Endothelial cell of umbilical vein (primary cell): Measurements from ENCODE around the gene STAC2. TPM values are rescaled to one million over a fixed set of nuclear protein-coding genes. Genes with fewer than 3 reads are reported as not detected.

Experiments
- BruUV-seq: library from RNA; stranded (reverse); fragments of 400-500 nt; replicated peaks from 2 replicates; lab custom pipeline; 2021; lab: Mats Ljungman, UMichigan
- CTCF ChIA-PET: fragments of 300-600, 350-600 bp; sonication (Branson Sonifier 250); formaldehyde crosslinking; loops from one replicate; lab custom pipeline; 2021; ENCODE audit warnings: antibody characterized with exemption, inconsistent platforms; lab: Charles Lee
- POLR2A ChIA-PET: fragments of 300-600, 350-600 bp; sonication (Branson Sonifier 250); formaldehyde crosslinking; loops from one replicate; lab custom pipeline; 2021; ENCODE audit warnings: antibody characterized with exemption, inconsistent platforms; lab: Charles Lee
- DNase-seq: peaks from one replicate; pipeline ENCODE4 v3.0.0-alpha.2; 2011; ENCODE audit warnings: low read depth, low spot score
- FAIRE-seq: peaks from 2 replicates; lab custom pipeline; 2011; peaks lifted over from hg19 to GRCh38; lab: Jason Lieb, UNC
- H2AFZ ChIP-seq: 2 replicates; pipeline ENCODE4 v1.6.0; 2012; ENCODE audit warnings: low read depth, low read length, control low read depth, inconsistent platforms
- H3K27ac ChIP-seq: 2 replicates; pipeline ENCODE4 v1.5.1; 2011; ENCODE audit warnings: low read depth, mild to moderate bottlenecking, control low read depth, low read length, moderate library complexity; ENCODE audit not compliant: insufficient read depth
- H3K27me3 ChIP-seq, 2 experiments: 2 replicates each; pipeline versions ENCODE4 v1.6.0 to v1.6.1; 2011; ENCODE audit warnings: low read length in 2 of 2, mixed read lengths in 1 of 2; ENCODE audit not compliant: control insufficient read depth in 2 of 2, insufficient read depth in 2 of 2
- H3K36me3 ChIP-seq, 2 experiments: 2 replicates in 1 of 2; 3 replicates in 1 of 2; pipeline ENCODE4 v1.5.1; 2011; ENCODE audit warnings: low read length in 2 of 2, mild to moderate bottlenecking in 1 of 2, moderate library complexity in 1 of 2; ENCODE audit not compliant: control insufficient read depth in 2 of 2, insufficient read depth in 2 of 2; ENCODE audit errors: extremely low read depth in 1 of 2
- H3K4me1 ChIP-seq: 3 replicates; pipeline ENCODE4 v1.5.1; 2011; ENCODE audit warnings: mild to moderate bottlenecking, low read length; ENCODE audit not compliant: control insufficient read depth, insufficient read depth; ENCODE audit errors: extremely low read depth
- H3K4me2 ChIP-seq: 2 replicates; pipeline ENCODE4 v1.6.1; 2011; ENCODE audit warnings: low read length, control low read depth, mixed read lengths; ENCODE audit not compliant: insufficient read depth
- H3K4me3 ChIP-seq, 3 experiments: fragments of 200-600 bp in 1 of 3; sonication (generic), shearing (Covaris generic) in 1 of 3; replicated peaks in 1 of 3; 2 replicates each; pipeline ENCODE4 v1.5.1; 2011 to 2016; ENCODE audit warnings: control low read depth in 3 of 3, low read length in 3 of 3, mild to moderate bottlenecking in 2 of 3, inconsistent platforms in 1 of 3, low read depth in 1 of 3, moderate library complexity in 1 of 3; ENCODE audit not compliant: insufficient read depth in 1 of 3
- H3K79me2 ChIP-seq: 2 replicates; pipeline ENCODE4 v1.6.0; 2012; ENCODE audit warnings: low read length, inconsistent platforms; ENCODE audit not compliant: control insufficient read depth, insufficient read depth
- H3K9ac ChIP-seq: replicated peaks from 2 replicates; pipeline ENCODE3; 2011; ENCODE audit warnings: low read length, control low read depth; ENCODE audit not compliant: insufficient read depth; ENCODE audit errors: extremely low read depth
- H3K9me1 ChIP-seq: replicated peaks from 3 replicates; pipeline ENCODE4 v1.6.0; 2011; ENCODE audit warnings: mild to moderate bottlenecking, low read length; ENCODE audit not compliant: control insufficient read depth, insufficient read depth; ENCODE audit errors: extremely low read depth
- H3K9me3 ChIP-seq: replicated peaks from 2 replicates; pipeline ENCODE4 v1.5.1; 2012; ENCODE audit warnings: low read length, inconsistent platforms; ENCODE audit not compliant: control insufficient read depth, insufficient read depth
- H4K20me1 ChIP-seq: replicated peaks from 2 replicates; pipeline ENCODE3; 2011; ENCODE audit warnings: mild to moderate bottlenecking, low read length; ENCODE audit not compliant: control insufficient read depth, insufficient read depth; ENCODE audit errors: extremely low read depth
- CTCF ChIP-seq, 2 donors: IDR thresholded peaks; 1 replicate in 1 of 2; 2 replicates in 1 of 2; pipeline ENCODE4 v1.5.1; 2011; ENCODE audit warnings: low read length in 2 of 2, mild to moderate bottlenecking in 2 of 2, moderate library complexity in 2 of 2, control low read depth in 1 of 2, inconsistent platforms in 1 of 2, low read depth in 1 of 2; ENCODE audit not compliant: insufficient read depth in 1 of 2; ENCODE audit errors: extremely low read depth in 1 of 2
- EZH2 ChIP-seq: IDR thresholded peaks from 2 replicates; pipeline ENCODE4 v1.6.1; 2012; ENCODE audit warnings: borderline replicate concordance, low read depth, mild to moderate bottlenecking, moderate library complexity, low read length, inconsistent platforms; ENCODE audit not compliant: severe bottlenecking
- GATA2 ChIP-seq: IDR thresholded peaks from 2 replicates; pipeline ENCODE4 v1.7.0; 2011; ENCODE audit warnings: low read depth, mild to moderate bottlenecking, moderate library complexity, mixed read lengths, low read length; ENCODE audit not compliant: insufficient read length, insufficient read depth
- JUN ChIP-seq: IDR thresholded peaks from 2 replicates; pipeline ENCODE4 v1.6.1; 2011; ENCODE audit warnings: borderline replicate concordance, low read depth; ENCODE audit not compliant: insufficient read length, insufficient read depth
- MAX ChIP-seq: IDR thresholded peaks from 2 replicates; pipeline ENCODE4 v1.6.1; 2011; ENCODE audit not compliant: insufficient read depth, insufficient read length
- POLR2A ChIP-seq: IDR thresholded peaks from 2 replicates; pipeline ENCODE4 v1.6.1; 2012; ENCODE audit warnings: low read depth, mild to moderate bottlenecking, control low read depth, low read length
- POLR2AphosphoS5 ChIP-seq: IDR thresholded peaks from 2 replicates; pipeline ENCODE4 v1.6.1; 2012; ENCODE audit warnings: low read depth, mild to moderate bottlenecking, control low read depth, low read length, moderate library complexity; ENCODE audit not compliant: insufficient read depth
- dilution Hi-C: fragments of 300-500 bp; cut with MboI; formaldehyde crosslinking; loops from one replicate; pipeline ENCODE4 v1.15.0; 2019; ENCODE audit warnings: low sequenced_read_pairs; ENCODE audit not compliant: extremely low pct_ligation_motif_present
- intact Hi-C: fragments of 100-400 bp; cut with micrococcal nuclease; formaldehyde crosslinking; loops from one replicate; pipeline ENCODE4 v1.10.0; 2022
- polyA plus RNA-seq, 4 experiments: library from polyadenylated mRNA; depleted of rRNA in 3 of 4; stranded (reverse) in 3 of 4; unstranded in 1 of 4; fragments of >200 nt; gene quantifications; 2 replicates each; pipeline versions ENCODE4 v1.2.1 to v1.2.3, GENCODE V29; 2011 to 2012; ENCODE audit warnings: missing spikeins in 1 of 4
- total RNA-seq: library from RNA; stranded (reverse); gene quantifications from 2 replicates; pipeline ENCODE4 v1.2.3, GENCODE V29; 2021

Gene STAC2
- total and polyA plus RNA-seq, 2 donors (not counting 3 experiments of a cell fraction or from before 2014, with no cell fraction given), result not detected

GRCh38 chr17:39230361-39230760 is 4.6 kb upstream of the STAC2 start:
- H4K20me1 ChIP-seq, result no peaks in the 10 kb centered on the region
- H3K27ac ChIP-seq, result no peak overlapping the region
- no peaks in the 10 kb centered on the region for H3K36me3 ChIP-seq
- dilution Hi-C loops (no loop called here), intact Hi-C loops (no loop called here)
- peaks cover 13 to 16% of the 10 kb centered on the region in 2 experiments for H3K27me3 ChIP-seq
- H3K9ac ChIP-seq, result no peak overlapping the region
- H3K79me2 ChIP-seq, result no peaks in the 10 kb centered on the region
- ChIA-PET CTCF (interaction anchor here (0.8 to 4.9 kb wide), 9 partner anchors 10 to 248 kb away, joined by 4 to 112 read pairs (median 16); partner anchors contain the start of gene ARL5C), POLR2A (no interaction called here)
- no peak overlapping the region for H2AFZ ChIP-seq
- H3K4me3 ChIP-seq, result no peak overlapping the region
- H3K9me1 ChIP-seq, result no peaks in the 10 kb centered on the region
- TF ChIP-seq POLR2A, result no peak
- no peak for TF ChIP-seq MAX
- TF ChIP-seq POLR2AphosphoS5, result no peak
- no peak for TF ChIP-seq JUN
- TF ChIP-seq GATA2, result no peak
- TF ChIP-seq CTCF (IDR thresholded peaks at IDR 0.05; ENCODE audit: extremely low read depth in 1 of 2, insufficient read depth in 1 of 2, low read depth in 1 of 2, low read length in 2 of 2), result no peak
- TF ChIP-seq EZH2, result no peak
- no peak overlapping the region for H3K4me2 ChIP-seq
- BruUV-seq, result no TSS peak
- DNase-seq, result no peak
- peaks cover 12% of the 10 kb centered on the region for H3K4me1 ChIP-seq
- no peak for FAIRE-seq
- no peaks in the 10 kb centered on the region for H3K9me3 ChIP-seq
